ENCODE data around the gene LCA5.

The LCA5 gene

GRCh38 chr6:79518842-79519241, 18.4 kb downstream of the LCA5 start:
- FAIRE-seq (no peak), DNase-seq (ENCODE audit: insufficient read length, low spot score) (no peak)
- no peak for TF ChIP-seq POLR2A (IDR thresholded peaks at IDR 0.05; ENCODE audit: low read depth, low read length)

DNA sequence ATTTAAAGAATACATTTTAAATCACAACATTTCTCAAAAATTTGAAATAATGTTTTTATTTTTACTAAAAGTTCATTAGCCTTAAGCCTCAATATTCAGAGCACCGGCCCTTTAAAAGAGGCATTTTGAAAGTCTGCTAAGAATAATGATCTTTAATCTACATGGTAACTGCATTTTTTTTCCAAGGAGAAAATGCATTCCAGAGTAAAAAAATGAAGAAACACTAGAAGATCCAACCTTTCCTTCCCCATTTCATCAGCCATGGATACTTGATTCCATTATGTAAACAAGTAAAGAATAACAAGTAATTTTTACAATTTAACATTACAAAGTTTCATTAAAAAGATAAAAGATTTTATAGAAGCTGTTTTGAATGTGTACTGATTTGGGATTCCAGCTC, 21.8 kb downstream of the LCA5 start:
- FAIRE-seq (no peak), DNase-seq (ENCODE audit: insufficient read length, low spot score) (no peak)
- no peak for TF ChIP-seq POLR2A (IDR thresholded peaks at IDR 0.05; ENCODE audit: low read depth, low read length)

DNA sequence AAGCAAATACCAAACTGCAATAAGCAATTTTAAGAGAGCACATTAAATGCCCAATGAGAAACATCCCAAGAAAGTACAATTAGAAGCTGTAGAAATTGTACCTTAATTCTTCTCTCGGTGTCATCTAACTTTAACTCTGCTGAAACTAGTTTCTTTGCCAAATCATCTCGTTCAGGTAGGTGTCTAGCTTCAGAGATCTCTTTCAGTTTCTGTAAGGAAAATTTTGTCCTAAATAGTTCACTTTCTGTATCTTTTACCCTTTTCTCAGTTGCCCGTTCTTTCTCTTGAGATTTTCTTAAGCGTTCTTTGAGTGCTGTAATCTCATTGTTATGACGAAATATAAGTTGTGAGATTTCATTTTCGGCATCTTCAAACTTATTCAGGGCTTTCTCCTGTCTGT, 24.1 kb downstream of the LCA5 start:
- TF ChIP-seq POLR2A (IDR thresholded peaks at IDR 0.05; ENCODE audit: low read depth, low read length), result no peak
- FAIRE-seq, result no peak
- DNase-seq (ENCODE audit: insufficient read length, low spot score), result no peak

- TF ChIP-seq POLR2A (IDR thresholded peaks at IDR 0.05; ENCODE audit: low read depth, low read length), result no peak
- DNase-seq (ENCODE audit: insufficient read length, low spot score) (no peak), FAIRE-seq (no peak)
Measured at GRCh38 chr6:79512014-79512413, 25.2 kb downstream of the LCA5 start.

- no peak for TF ChIP-seq POLR2A (IDR thresholded peaks at IDR 0.05; ENCODE audit: low read depth, low read length)
- no peak for FAIRE-seq
- no peak for DNase-seq (ENCODE audit: insufficient read length, low spot score)
Measured at GRCh38 chr6:79510707-79511106, 26.5 kb downstream of the LCA5 start.

DNA sequence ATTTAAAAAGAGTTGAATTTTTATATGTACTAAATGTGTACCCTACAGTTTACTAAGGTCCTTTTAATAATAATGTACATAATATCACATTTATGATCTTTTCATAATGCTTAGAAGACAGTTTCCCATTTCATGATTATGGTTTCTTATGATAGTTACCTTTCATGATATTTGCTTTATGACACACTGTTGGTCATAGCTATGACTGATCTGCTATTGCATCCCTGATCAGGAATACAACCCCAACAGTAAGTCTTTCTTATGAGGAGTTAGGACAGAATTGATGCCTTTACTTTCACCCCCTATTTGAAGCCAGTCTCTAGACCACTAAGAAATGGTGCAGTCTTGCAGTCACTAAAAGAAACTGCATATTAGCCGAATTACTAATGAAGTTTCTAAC, 31.0 kb downstream of the LCA5 start:
- DNase-seq (ENCODE audit: insufficient read length, low spot score) (no peak), FAIRE-seq (peak; percentile 41)
- TF ChIP-seq POLR2A (IDR thresholded peaks at IDR 0.05; ENCODE audit: low read depth, low read length), result no peak

DNA sequence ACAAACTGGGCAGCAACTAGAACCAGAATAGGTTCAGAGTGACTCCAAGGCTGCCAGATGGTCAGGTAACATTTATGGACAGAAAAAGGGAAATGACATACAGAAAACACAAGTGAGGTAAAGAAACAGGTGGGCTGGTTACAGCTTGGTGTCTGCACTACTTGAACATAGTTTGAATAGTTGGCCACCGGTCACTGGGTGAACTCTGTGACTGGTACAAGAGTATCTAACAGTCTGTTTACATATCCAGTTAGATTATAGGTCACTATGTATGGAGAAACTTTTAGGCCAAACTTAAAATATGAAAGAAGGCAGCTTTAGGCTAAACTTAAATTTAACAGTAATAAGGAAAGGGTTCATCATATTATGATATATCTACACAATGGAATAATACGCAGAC, 32.9 kb downstream of the LCA5 start:
- FAIRE-seq, result no peak
- no peak for TF ChIP-seq POLR2A (IDR thresholded peaks at IDR 0.05; ENCODE audit: low read depth, low read length)

DNA sequence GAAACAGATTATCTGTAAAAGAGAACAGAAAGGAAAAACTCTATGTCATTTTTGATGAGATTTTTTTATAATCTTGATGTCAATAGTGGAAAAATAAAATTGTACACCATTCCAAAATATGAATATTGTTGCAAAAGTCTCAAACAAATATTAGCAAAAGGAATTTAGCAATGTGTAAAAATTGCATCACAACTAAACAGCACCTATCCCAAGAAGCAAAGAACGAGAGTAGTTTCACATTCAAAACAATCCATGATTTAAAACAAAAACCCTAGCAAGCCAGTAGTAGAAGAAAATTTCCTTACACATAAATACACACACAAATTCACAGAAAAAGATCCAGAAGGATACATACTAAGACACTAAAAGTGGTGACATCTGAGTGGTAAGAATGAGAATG, 38.4 kb downstream of the LCA5 start:
- no peak for FAIRE-seq
- no peak for TF ChIP-seq POLR2A (IDR thresholded peaks at IDR 0.05; ENCODE audit: low read depth, low read length)
- no peak for DNase-seq (ENCODE audit: insufficient read length, low spot score)

More for the DNA sequence above, 32.9 kb downstream of the LCA5 start:
- DNase-seq (ENCODE audit: insufficient read length, low spot score), result no peak

GRCh38 chr6:79495246-79495645, 42.0 kb downstream of the LCA5 start:
- TF ChIP-seq POLR2A (IDR thresholded peaks at IDR 0.05; ENCODE audit: low read depth, low read length), result no peak
- DNase-seq (ENCODE audit: insufficient read length, low spot score), result no peak
- no peak for FAIRE-seq

DNA sequence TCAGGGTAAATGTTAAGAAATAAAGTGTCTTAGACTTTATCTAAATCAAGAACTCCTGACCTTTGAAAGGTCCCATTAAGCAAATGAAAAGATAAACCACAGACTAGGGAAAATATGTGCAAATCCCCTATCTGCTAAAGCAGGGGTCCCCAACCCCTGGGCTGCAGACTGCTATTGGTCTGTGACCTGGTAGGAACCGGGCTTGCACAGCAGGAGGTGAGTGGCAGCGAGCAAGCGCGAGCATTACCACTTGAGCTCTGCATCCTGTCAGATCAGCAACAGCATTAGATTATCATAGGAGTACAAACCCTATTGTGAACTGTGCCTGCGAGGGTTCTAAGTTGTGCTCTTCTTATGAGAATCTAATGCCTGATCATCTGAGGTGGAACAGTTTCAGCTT, 42.4 kb downstream of the LCA5 start:
- TF ChIP-seq POLR2A (IDR thresholded peaks at IDR 0.05; ENCODE audit: low read depth, low read length), result no peak
- DNase-seq (ENCODE audit: insufficient read length, low spot score), result no peak
- no peak for FAIRE-seq

GRCh38 chr6:79470728-79471127, 66.5 kb downstream of the LCA5 start:
- TF ChIP-seq POLR2A (IDR thresholded peaks at IDR 0.05; ENCODE audit: low read depth, low read length), result no peak
- FAIRE-seq, result no peak
- no peak for DNase-seq (ENCODE audit: insufficient read length, low spot score)

GRCh38 chr6:79469376-79470246, 67.6 kb downstream of the LCA5 start:
- DNase-seq (ENCODE audit: insufficient read length, low spot score) (no peak), FAIRE-seq (no peak)
- no peak for TF ChIP-seq POLR2A (IDR thresholded peaks at IDR 0.05; ENCODE audit: low read depth, low read length)

- no peak for DNase-seq (ENCODE audit: insufficient read length, low spot score)
- FAIRE-seq, result no peak
- TF ChIP-seq POLR2A (IDR thresholded peaks at IDR 0.05; ENCODE audit: low read depth, low read length), result no peak
Measured at GRCh38 chr6:79468587-79468986, 68.6 kb downstream of the LCA5 start.

- FAIRE-seq (peak; percentile 15), DNase-seq (ENCODE audit: insufficient read length, low spot score) (no peak)
- TF ChIP-seq POLR2A (IDR thresholded peaks at IDR 0.05; ENCODE audit: low read depth, low read length), result no peak
Measured at GRCh38 chr6:79468116-79468515, 69.1 kb downstream of the LCA5 start.

GRCh38 chr6:79467716-79468115, 69.5 kb downstream of the LCA5 start:
- DNase-seq (ENCODE audit: insufficient read length, low spot score) (no peak), FAIRE-seq (peak; percentile 81)
- no peak for TF ChIP-seq POLR2A (IDR thresholded peaks at IDR 0.05; ENCODE audit: low read depth, low read length)

Data from H54 (cell line).